Fibroblast of the conjunctiva (primary cell): ENCODE data around the gene LUC7L3.

Experiments
- DNase-seq: peaks from one replicate; pipeline ENCODE4 v3.0.0-alpha.2; 2010; ENCODE audit warnings: low read depth

The LUC7L3 gene

GRCh38 chr17:50685691-50686493 lies 33.5 kb upstream of the LUC7L3 start:
- DNase-seq: no peak

- no peak for DNase-seq
Observed at GRCh38 chr17:50686494-50687199, 32.8 kb upstream of the LUC7L3 start.

GRCh38 chr17:50687200-50688066 lies 32.0 kb upstream of the LUC7L3 start:
- no peak for DNase-seq

DNA sequence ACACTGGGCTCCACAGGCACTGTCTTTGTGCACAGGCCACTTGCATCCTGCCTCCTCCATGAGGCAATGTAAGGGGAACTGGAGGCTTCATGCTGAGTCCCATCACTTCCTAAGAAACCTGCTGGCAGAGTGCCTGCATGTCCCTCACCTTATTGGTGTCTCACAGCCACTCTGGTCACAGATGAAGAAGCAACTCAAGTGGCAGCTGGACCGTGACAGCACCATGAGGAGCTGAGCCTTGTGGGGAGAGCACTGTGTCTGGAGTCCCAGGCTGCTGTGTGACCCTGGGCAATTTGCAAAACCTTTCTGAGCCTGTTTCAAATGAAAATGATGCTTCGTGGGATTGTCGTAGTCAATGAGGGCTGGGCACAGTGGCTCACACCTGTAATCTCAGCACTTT lies 31.2 kb upstream of the LUC7L3 start:
- DNase-seq: no peak

- no peak for DNase-seq
Observed at GRCh38 chr17:50689251-50689650, 30.2 kb upstream of the LUC7L3 start.

DNA sequence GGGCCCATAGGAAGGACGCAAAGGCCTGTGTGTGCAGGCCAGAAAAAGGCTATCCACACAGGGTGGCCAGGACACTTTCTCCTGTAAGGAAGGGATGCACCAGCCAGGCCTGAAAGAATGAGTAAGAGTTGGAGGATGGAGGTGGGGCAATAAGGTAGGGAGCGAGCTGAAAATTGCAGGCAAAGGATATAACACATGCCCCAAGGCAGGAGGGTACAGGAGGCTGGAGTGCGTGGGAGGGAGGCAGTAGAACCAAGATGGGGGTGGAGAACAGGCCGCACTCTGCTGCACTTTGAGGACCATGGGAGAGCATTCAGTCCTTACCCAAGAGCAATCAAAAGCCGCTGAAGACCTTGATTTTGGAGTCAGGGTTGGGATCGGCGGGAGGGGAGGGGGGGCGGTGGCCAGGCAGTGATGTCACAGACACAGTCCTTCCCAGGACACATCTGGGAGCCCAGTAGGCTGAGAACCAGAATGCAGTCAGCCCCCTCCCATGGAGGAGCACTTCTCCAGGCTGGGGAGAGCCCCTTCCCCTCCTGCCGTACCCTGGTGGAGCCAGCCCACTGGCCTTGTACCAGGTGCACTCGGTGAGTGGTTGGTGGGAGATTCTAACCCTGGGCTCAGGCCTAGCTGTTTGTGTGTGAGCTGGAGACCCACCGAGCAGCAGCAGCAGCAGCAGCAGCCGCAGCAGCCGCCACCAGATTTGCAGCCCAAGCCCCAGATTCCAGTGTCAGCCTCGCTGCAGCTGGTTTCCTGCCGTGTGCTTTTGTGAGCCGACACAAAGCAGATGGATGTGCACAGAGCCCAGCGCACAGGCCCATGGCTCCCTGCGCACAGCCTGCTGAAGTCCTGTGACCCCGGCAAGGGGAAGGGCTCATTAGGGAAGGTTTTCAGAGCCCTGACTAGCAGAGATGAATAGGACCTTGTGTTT lies 29.2 kb upstream of the LUC7L3 start:
- DNase-seq: no peak

DNA sequence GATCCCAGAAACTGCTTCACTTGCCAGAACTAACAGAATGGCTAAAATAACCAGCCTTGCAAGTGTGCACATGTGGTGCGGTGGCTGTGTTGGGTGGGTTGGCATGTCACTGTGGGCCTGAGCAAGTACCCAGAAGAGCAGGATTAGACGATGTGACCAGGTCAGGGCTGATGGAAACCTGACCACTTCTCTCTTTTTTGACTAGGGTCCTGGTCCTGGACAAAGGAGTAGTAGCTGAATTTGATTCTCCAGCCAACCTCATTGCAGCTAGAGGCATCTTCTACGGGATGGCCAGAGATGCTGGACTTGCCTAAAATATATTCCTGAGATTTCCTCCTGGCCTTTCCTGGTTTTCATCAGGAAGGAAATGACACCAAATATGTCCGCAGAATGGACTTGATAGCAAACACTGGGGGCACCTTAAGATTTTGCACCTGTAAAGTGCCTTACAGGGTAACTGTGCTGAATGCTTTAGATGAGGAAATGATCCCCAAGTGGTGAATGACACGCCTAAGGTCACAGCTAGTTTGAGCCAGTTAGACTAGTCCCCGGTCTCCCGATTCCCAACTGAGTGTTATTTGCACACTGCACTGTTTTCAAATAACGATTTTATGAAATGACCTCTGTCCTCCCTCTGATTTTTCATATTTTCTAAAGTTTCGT lies 28.4 kb upstream of the LUC7L3 start:
- DNase-seq: no peak

- no peak for DNase-seq
Observed at GRCh38 chr17:50691550-50692447, 27.6 kb upstream of the LUC7L3 start.

DNA sequence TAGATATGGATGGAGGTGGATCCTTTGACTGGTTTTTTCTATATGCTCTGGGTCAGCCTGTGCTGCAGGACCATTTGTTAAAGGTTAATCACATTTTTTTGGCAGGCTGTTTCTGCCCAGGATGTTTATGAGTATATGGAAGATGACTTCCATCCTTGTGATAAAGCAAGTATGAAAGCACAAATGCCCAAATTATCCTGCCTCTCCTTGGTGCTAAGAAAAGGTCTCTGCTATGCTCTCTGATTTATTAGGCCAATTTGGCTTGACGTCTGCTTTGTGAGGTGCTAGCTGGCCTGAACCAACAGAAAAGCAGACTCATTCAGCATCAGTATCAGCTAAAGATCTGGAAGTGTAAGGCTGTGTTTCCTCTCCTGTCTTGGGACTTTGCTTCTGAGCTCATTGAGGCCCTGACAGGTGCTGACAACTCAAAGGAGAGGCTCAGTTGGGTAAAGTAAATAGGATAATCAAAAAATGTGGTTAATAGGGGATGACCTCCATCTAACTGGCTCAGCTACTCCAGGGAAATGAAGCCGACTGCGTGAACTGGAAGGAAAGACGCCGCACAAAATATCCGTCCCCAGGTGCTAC lies 26.9 kb upstream of the LUC7L3 start:
- DNase-seq: no peak

- no peak for DNase-seq
Observed at GRCh38 chr17:50693036-50693682, 26.2 kb upstream of the LUC7L3 start.

- DNase-seq: no peak
Observed at GRCh38 chr17:50696365-50696879, 23.0 kb upstream of the LUC7L3 start.

GRCh38 chr17:50697062-50697461 lies 22.3 kb upstream of the LUC7L3 start:
- DNase-seq: no peak

GRCh38 chr17:50697663-50698272 lies 21.6 kb upstream of the LUC7L3 start:
- no peak for DNase-seq

- DNase-seq: no peak
Observed at GRCh38 chr17:50699410-50699809, 20.0 kb upstream of the LUC7L3 start.

DNA sequence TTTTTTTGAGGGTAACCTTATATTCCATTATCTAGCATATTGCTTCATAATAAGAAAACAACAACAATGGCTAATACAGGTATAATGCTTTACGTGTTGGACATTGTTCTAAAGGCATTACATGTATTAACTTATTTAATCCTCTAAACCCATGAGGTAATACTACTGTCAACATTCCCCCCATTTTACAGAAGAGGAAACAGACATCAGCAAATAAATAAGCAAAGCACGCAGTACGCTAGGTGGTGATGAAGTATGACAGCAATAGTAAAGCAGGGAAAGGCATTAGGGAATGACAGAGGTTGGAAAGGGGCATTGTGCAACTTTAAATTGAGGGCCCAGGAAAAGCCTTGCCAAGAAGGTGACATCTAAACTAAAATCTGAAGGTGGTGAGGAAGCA lies 16.2 kb upstream of the LUC7L3 start:
- no peak for DNase-seq

- peak; percentile 84 for DNase-seq
Observed at GRCh38 chr17:50707289-50708049, 11.9 kb upstream of the LUC7L3 start, which contains the start of gene ANKRD40. TSS of gene ANKRD40 (minus strand) at chr17:50707914. CDS start at chr17:50707654, 260 bp downstream.
